WTC11 (cell line): ENCODE data around the gene SCGB1D4.

Experiments used
- ARID4B ChIP-seq: sonication (generic); formaldehyde crosslinking; IDR thresholded peaks from 2 replicates; pipeline ENCODE4 v1.8.0; 2023; ENCODE audit warnings: missing genetic modification reagents, mild to moderate bottlenecking, borderline replicate concordance
- CREB1 ChIP-seq: sonication (generic); formaldehyde crosslinking; IDR thresholded peaks from 2 replicates; pipeline ENCODE4 v1.8.0; 2023; ENCODE audit warnings: mild to moderate bottlenecking, missing genetic modification reagents
- CREM ChIP-seq: sonication (generic); formaldehyde crosslinking; IDR thresholded peaks from 2 replicates; pipeline ENCODE4 v1.8.1; 2022; ENCODE audit warnings: mild to moderate bottlenecking, missing genetic modification reagents, moderate library complexity
- CTCF ChIP-seq: fragments of 200-600 bp; IDR thresholded peaks from 2 replicates; pipeline ENCODE4 v1.8.0; 2022; ENCODE audit warnings: antibody characterized with exemption
- E2F4 ChIP-seq: sonication (generic); formaldehyde crosslinking; IDR thresholded peaks from 2 replicates; pipeline ENCODE4 v1.8.1; 2022; ENCODE audit warnings: low read depth, mild to moderate bottlenecking, moderate library complexity, missing genetic modification reagents, borderline replicate concordance
- ELF4 ChIP-seq: sonication (generic); formaldehyde crosslinking; IDR thresholded peaks from 2 replicates; pipeline ENCODE4 v1.8.1; 2022; ENCODE audit warnings: low read depth, mild to moderate bottlenecking, moderate library complexity, missing genetic modification reagents
- MAX ChIP-seq: sonication (generic); formaldehyde crosslinking; IDR thresholded peaks from 2 replicates; pipeline ENCODE4 v1.8.0; 2022; ENCODE audit warnings: mild to moderate bottlenecking, missing genetic modification reagents
- PRDM15 ChIP-seq: sonication (generic); formaldehyde crosslinking; IDR thresholded peaks from 2 replicates; pipeline ENCODE4 v1.8.0; 2022; ENCODE audit warnings: missing genetic modification reagents
- ZNF317 ChIP-seq: sonication (generic); formaldehyde crosslinking; IDR thresholded peaks from 2 replicates; pipeline ENCODE4 v1.8.1; 2023; ENCODE audit warnings: low read depth, mild to moderate bottlenecking, moderate library complexity, missing genetic modification reagents, borderline replicate concordance
- ZNF423 ChIP-seq: fragments of 250-450 bp; sonication (Bioruptor Pico); IDR thresholded peaks from 2 replicates; pipeline ENCODE4 v2.1.2; 2022; ENCODE audit warnings: mild to moderate bottlenecking, moderate library complexity

GRCh38 chr11:62337303-62338181 is 38.7 kb upstream of the SCGB1D4 start, which contains the start of gene ASRGL1:
- TF ChIP-seq ZNF423: no peak
- no peak; the same call in 1 of the 2 replicates for TF ChIP-seq ZNF317 (CRISPR knock-in tag)
- no peak for TF ChIP-seq CTCF
- TF ChIP-seq ARID4B (CRISPR knock-in tag): 0 out of 2 replicates have a peak, but pooled peaks have one; percentile 46
- TF ChIP-seq MAX (CRISPR knock-in tag): peak; percentile 92
- no peak for TF ChIP-seq ELF4 (CRISPR knock-in tag)
- no peak for TF ChIP-seq CREB1 (CRISPR knock-in tag)
- TF ChIP-seq PRDM15: no peak
- no peak for TF ChIP-seq E2F4 (CRISPR knock-in tag)
- 0 out of 2 replicates have a peak, but pooled peaks have one; percentile 21 for TF ChIP-seq CREM (CRISPR knock-in tag)
